IPS DF 4.7 (cell line): ENCODE results near the gene SMG1.
"Not testable (repeated sequence)": the region's sequence is repeated elsewhere in the genome, so short reads cannot be mapped to it uniquely, and the experiment has no call there.

Experiments used
- DNase-seq: peaks from one replicate; pipeline ENCODE4 v3.0.0-alpha.2; 2013; ENCODE audit warnings: low spot score; ENCODE audit errors: extremely low read depth

Gene SMG1

GRCh38 chr16:18933501-18933900 lies 7.3 kb upstream of the SMG1 start:
- DNase-seq = no peak

GRCh38 chr16:18932243-18932987 lies 6.2 kb upstream of the SMG1 start:
- DNase-seq = no peak

GRCh38 chr16:18931756-18932155 lies 5.5 kb upstream of the SMG1 start:
- no peak for DNase-seq

GRCh38 chr16:18930095-18930494 lies 3.9 kb upstream of the SMG1 start:
- DNase-seq = not testable (repeated sequence)

GRCh38 chr16:18928073-18928472 lies 1.9 kb upstream of the SMG1 start:
- not testable (repeated sequence) for DNase-seq

- DNase-seq = not testable (repeated sequence)
Measured at GRCh38 chr16:18925215-18925985, 808 bp downstream of the SMG1 start.

- DNase-seq = not testable (repeated sequence)
Measured at GRCh38 chr16:18923935-18924334, 2.3 kb downstream of the SMG1 start.

- not testable (repeated sequence) for DNase-seq
Measured at GRCh38 chr16:18923124-18923523, 3.1 kb downstream of the SMG1 start.

- DNase-seq = not testable (repeated sequence)
Measured at GRCh38 chr16:18909585-18909984, 16.6 kb downstream of the SMG1 start.

- not testable (repeated sequence) for DNase-seq
Measured at GRCh38 chr16:18908716-18909115, 17.5 kb downstream of the SMG1 start.

- DNase-seq = not testable (repeated sequence)
Measured at GRCh38 chr16:18902778-18903177, 23.4 kb downstream of the SMG1 start.

- not testable (repeated sequence) for DNase-seq
Measured at GRCh38 chr16:18902044-18902443, 24.2 kb downstream of the SMG1 start.

GRCh38 chr16:18901194-18901593 lies 25.0 kb downstream of the SMG1 start:
- DNase-seq = not testable (repeated sequence)

GRCh38 chr16:18884456-18884855 lies 41.8 kb downstream of the SMG1 start:
- not testable (repeated sequence) for DNase-seq

GRCh38 chr16:18877734-18878133 lies 48.5 kb downstream of the SMG1 start:
- not testable (repeated sequence) for DNase-seq

GRCh38 chr16:18877259-18877658 lies 48.9 kb downstream of the SMG1 start:
- DNase-seq = not testable (repeated sequence)

GRCh38 chr16:18876301-18876700 lies 49.9 kb downstream of the SMG1 start:
- DNase-seq = not testable (repeated sequence)

GRCh38 chr16:18869043-18869771 lies 57.0 kb downstream of the SMG1 start:
- not testable (repeated sequence) for DNase-seq

- not testable (repeated sequence) for DNase-seq
Measured at GRCh38 chr16:18866277-18866823, 59.9 kb downstream of the SMG1 start.

- not testable (repeated sequence) for DNase-seq
Measured at GRCh38 chr16:18862891-18863290, 63.3 kb downstream of the SMG1 start.

- DNase-seq = no peak
Measured at GRCh38 chr16:18855196-18855595, 71.0 kb downstream of the SMG1 start.
